HPDE6-E6E7 (cell line): ENCODE data around the gene FASTKD2.

ENCODE experiments used
- DNase-seq: peaks from one replicate; pipeline ENCODE4 v3.0.0; 2011; ENCODE audit warnings: missing footprints; ENCODE audit errors: extremely low spot score

The FASTKD2 gene

DNA sequence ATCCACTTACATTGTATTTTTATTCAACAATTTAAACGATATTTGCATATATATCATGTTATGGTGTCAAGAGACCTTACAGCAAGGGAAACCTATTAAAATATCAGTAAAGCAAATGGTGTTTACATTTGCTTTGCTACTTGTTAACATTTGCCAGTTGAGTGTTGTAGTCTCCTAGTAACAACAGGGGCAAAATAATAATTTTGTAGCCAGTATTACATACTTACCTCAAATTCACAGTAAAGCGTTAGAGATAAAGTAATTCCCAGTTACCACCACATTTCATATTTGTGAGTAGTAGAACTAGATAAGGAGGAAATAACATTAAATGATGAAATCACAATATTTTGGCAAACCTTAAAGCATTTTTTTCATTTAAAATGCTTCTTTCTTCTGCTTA is 71.3 kb downstream of the FASTKD2 start:
- no peak for DNase-seq

DNA sequence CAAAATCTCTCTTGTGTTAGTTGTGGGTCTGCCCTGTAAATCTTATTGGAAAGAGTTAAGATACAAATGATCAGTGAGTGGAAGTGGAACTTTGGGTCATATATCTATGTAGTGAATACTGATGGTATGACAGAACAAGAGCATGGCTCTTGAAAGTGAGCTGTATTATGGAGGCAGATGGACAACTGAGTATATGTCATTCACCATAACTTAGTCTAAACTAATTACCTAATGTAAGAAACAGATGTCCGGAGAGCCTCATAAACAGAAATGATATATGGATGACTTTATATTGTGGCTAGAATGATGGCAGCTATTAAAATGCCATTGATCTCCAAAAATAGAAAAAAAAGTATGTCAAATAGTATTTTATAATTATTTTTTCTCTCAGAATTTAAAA is 72.4 kb downstream of the FASTKD2 start:
- DNase-seq: no peak

DNA sequence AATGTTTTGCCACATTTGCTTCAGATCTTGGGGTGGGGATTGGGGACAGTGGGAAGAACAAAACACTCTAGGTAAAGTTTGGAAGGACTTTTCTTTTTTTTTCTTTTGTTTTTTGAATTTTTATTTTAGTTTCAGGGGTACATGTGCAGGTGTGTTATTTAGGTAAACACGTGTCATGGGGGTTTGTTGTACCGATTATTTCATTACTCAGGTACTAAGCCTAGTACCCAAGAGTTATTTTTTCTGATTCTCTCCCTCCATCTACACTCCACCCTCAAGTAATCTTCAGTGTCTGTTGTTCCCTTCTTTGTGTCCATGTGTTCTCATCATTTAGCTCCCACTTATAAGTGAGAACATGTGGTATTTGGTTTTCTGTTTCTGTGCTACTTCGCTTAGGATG is 73.3 kb downstream of the FASTKD2 start:
- no peak for DNase-seq

DNA sequence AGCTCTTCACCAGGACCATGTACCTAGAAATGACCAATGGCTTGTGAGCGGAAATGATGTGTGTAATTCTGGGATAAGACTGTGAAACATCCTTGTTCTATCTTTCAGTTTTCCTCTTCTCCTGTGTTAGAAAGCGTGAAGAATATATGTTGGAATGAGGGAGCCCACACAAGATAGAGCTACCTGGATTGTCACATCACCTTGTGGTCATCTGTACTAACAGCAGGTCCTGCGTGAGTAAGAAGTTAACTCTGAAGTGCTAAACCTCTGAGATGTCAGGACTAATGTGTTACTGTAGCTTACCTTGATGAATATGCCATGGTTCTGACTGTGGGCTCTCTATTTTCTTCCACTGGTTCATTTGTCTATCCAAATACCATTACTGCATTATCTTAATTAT is 75.6 kb downstream of the FASTKD2 start:
- DNase-seq: no peak
